Choroid plexus epithelial cell (primary cell): Measurements from ENCODE around the gene LEFTY1.

ENCODE experiments used
- DNase-seq: peaks from one replicate; pipeline ENCODE4 v3.0.0-alpha.2; 2010; ENCODE audit warnings: low read depth
- H3K4me3 ChIP-seq: 2 replicates; pipeline ENCODE4 v1.5.1; 2011; ENCODE audit warnings: low read depth, mild to moderate bottlenecking, control low read depth, low read length, moderate library complexity
- TF ChIP-seq, protein P1 (sequence below): conservative IDR thresholded peaks from 2 replicates; pipeline ENCODE4 v1.5.1; 2011; ENCODE audit warnings: low read depth, mild to moderate bottlenecking, control low read depth, inconsistent platforms, low read length, moderate library complexity

LEFTY1 gene

GRCh38 chr1:225907341-225907740 is 18.4 kb upstream of the LEFTY1 start:
- H3K4me3 ChIP-seq = no peak overlapping the region
- DNase-seq = no peak
- TF ChIP-seq, protein P1, sequence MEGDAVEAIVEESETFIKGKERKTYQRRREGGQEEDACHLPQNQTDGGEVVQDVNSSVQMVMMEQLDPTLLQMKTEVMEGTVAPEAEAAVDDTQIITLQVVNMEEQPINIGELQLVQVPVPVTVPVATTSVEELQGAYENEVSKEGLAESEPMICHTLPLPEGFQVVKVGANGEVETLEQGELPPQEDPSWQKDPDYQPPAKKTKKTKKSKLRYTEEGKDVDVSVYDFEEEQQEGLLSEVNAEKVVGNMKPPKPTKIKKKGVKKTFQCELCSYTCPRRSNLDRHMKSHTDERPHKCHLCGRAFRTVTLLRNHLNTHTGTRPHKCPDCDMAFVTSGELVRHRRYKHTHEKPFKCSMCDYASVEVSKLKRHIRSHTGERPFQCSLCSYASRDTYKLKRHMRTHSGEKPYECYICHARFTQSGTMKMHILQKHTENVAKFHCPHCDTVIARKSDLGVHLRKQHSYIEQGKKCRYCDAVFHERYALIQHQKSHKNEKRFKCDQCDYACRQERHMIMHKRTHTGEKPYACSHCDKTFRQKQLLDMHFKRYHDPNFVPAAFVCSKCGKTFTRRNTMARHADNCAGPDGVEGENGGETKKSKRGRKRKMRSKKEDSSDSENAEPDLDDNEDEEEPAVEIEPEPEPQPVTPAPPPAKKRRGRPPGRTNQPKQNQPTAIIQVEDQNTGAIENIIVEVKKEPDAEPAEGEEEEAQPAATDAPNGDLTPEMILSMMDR = no peak

- no peak for DNase-seq
- TF ChIP-seq, protein P1 = no peak
- no peak overlapping the region for H3K4me3 ChIP-seq
Measured at GRCh38 chr1:225906467-225906866, 17.5 kb upstream of the LEFTY1 start.

DNA sequence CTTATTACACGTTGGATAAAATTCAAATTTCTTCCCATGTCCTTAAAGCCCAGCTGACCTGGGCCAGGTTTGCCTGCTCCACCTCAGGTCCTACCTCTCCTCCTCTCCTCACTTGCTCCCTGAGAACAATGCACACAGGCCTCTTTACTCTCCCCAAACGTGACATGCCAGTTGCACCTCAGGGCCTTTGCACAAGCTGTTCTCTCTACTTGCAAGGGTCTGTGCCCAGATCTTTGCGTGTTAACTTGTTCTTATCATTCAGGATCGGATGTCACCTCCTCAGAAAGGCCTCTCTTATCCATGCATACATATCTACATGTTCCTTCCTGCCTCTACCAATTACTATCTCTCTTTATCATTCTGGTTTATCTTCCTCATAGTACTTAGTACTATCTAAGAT is 14.7 kb upstream of the LEFTY1 start:
- H3K4me3 ChIP-seq = no peak overlapping the region
- no peak for DNase-seq
- TF ChIP-seq, protein P1 = no peak

DNA sequence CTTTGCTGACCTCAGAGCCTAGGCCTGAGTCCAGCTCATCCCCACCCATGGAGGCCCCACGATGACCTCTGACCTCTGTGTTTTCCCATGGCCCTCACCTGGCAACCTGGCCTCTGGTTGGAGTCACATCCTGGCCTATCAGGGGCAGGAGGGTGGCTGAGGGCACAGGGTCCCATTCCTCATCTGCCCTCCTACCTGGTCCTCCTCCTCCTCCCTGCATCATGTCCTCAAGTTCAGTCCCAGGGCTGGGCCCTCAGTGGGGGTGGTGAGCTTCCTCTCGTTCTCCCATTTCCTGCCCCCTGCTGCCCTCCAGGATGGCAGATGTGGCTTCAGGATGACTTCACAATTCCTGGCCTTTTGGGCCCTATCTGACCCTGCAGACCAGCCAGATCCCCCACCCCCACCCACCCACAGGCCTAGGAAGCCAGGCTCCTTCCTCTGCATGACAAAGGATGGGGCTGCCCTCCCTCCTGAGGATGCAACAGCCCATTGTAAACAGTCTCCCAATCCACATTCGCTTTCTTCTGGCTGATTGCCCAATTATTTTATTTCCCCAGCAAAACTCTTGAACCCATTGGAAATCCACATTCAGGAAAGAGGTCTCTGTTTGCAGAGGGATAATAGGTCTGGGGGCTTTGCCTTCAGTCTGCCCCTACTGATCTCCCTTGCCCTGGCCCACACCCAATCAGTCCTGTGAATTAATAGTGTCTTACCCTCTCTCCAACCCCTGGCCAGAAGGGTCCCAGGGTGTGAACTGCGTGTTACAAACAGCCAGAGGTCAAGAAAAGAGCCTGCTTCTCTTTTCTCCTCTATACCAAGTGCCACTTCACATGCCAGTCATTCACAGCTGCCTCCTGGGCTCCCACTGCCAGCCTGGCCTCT is 10.3 kb upstream of the LEFTY1 start:
- no peak for DNase-seq
- TF ChIP-seq, protein P1 = no peak
- no peak overlapping the region for H3K4me3 ChIP-seq

GRCh38 chr1:225897595-225898514 is 8.9 kb upstream of the LEFTY1 start:
- DNase-seq = no peak
- TF ChIP-seq, protein P1 = no peak
- no peak overlapping the region for H3K4me3 ChIP-seq

DNA sequence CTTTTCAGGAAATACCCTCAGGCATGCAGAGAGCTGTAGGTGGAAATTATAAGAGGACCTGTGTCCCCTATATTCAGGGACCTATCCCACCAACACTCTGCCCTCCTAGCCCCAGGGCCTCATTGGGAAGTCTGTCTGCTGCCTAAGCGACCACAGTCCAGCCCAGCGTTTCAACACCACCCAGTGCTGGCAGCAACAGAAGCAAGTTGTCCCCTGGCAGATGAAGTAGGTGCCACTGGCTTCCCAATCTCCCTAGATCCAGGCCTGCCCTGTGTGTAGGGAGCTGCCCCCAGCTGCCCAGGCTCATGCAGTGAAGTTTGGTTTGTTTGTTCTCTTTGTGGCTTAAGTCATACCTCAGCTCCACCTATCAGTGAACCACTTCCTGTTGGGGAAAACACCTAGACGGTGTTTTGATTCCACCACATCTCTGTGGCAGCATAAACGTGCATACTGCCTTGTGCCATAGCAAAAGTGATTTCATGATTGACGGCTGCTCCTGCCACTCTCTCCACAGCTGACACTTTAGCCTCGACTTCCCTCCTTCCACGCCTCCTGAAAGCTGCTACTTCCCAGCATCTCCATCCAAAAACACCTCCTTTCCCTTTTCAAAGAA is 8.1 kb upstream of the LEFTY1 start:
- no peak overlapping the region for H3K4me3 ChIP-seq
- TF ChIP-seq, protein P1 = no peak

More for the DNA sequence above, 8.1 kb upstream of the LEFTY1 start:
- DNase-seq = peak; percentile 37
